TTC549 (cell line): Measurements from ENCODE around the gene ACTG2.
"Not testable (repeated sequence)": the region's sequence is repeated elsewhere in the genome, so short reads cannot be mapped to it uniquely, and the experiment has no call there.

Source experiments
- FAIRE-seq: peaks from 2 replicates; lab custom pipeline; 2012; peaks lifted over from hg19 to GRCh38; lab: Jason Lieb, UNC

ACTG2 gene

GRCh38 chr2:73892631-73893329, at the start of gene ACTG2:
TSS of gene ACTG2 (plus strand) at chr2:73893008. CDS start at chr2:73901312, 8,304 bp downstream.
- FAIRE-seq, result no peak

GRCh38 chr2:73844087-73844486, 48.7 kb upstream of the ACTG2 start:
- FAIRE-seq, result no peak

- no peak for FAIRE-seq
Measured at GRCh38 chr2:73850009-73850408, 42.8 kb upstream of the ACTG2 start.

- no peak for FAIRE-seq
Measured at GRCh38 chr2:73851274-73851673, 41.5 kb upstream of the ACTG2 start.

- FAIRE-seq, result no peak
Measured at GRCh38 chr2:73852020-73852419, 40.8 kb upstream of the ACTG2 start.

GRCh38 chr2:73855526-73855925, 37.3 kb upstream of the ACTG2 start:
- no peak for FAIRE-seq

GRCh38 chr2:73856214-73856613, 36.6 kb upstream of the ACTG2 start:
- no peak for FAIRE-seq

- no peak for FAIRE-seq
Measured at GRCh38 chr2:73859721-73860586, 32.9 kb upstream of the ACTG2 start.

- no peak for FAIRE-seq
Measured at GRCh38 chr2:73862987-73863386, 29.8 kb upstream of the ACTG2 start.

GRCh38 chr2:73868204-73868978, 24.4 kb upstream of the ACTG2 start:
- FAIRE-seq, result no peak

- FAIRE-seq, result no peak
Measured at GRCh38 chr2:73870084-73870483, 22.7 kb upstream of the ACTG2 start.

- no peak for FAIRE-seq
Measured at GRCh38 chr2:73877071-73877802, 15.6 kb upstream of the ACTG2 start.

- not testable (repeated sequence) for FAIRE-seq
Measured at GRCh38 chr2:73877984-73878383, 14.8 kb upstream of the ACTG2 start.

- FAIRE-seq, result no peak
Measured at GRCh38 chr2:73885406-73885805, 7.4 kb upstream of the ACTG2 start.

GRCh38 chr2:73886357-73886756, 6.5 kb upstream of the ACTG2 start:
- no peak for FAIRE-seq

GRCh38 chr2:73887596-73888353, 5.0 kb upstream of the ACTG2 start:
- not testable (repeated sequence) for FAIRE-seq

- no peak for FAIRE-seq
Measured at GRCh38 chr2:73888388-73888787, 4.4 kb upstream of the ACTG2 start.

- FAIRE-seq, result no peak
Measured at GRCh38 chr2:73889206-73889605, 3.6 kb upstream of the ACTG2 start.

- no peak for FAIRE-seq
Measured at GRCh38 chr2:73890301-73891092, 2.3 kb upstream of the ACTG2 start.

- no peak for FAIRE-seq
Measured at GRCh38 chr2:73891276-73891901, 1.4 kb upstream of the ACTG2 start.
